ENCODE measurements around the gene MAST1.
A peak's percentile ranks its signal among the peaks of the same experiment; 100 is the strongest.
"Not testable (repeated sequence)": the region's sequence is repeated elsewhere in the genome, so short reads cannot be mapped to it uniquely, and the experiment has no call there.

MAST1 gene

GRCh38 chr19:12801466-12802266 lies 36.6 kb upstream of the MAST1 start, which contains the start of the genes PRDX2 and THSD8:
Gene PRDX2 (minus strand): TSS chr19:12801800. CDS start chr19:12801261, 539 bp downstream.
Gene THSD8 (plus strand): TSS chr19:12802069. CDS start chr19:12802072, 3 bp downstream.
- peak; percentile 82 to 86 for DNase-seq

- DNase-seq = no peak
Measured at GRCh38 chr19:12802267-12803106, 35.8 kb upstream of the MAST1 start.

GRCh38 chr19:12804051-12804450 lies 34.3 kb upstream of the MAST1 start:
- DNase-seq = no peak

GRCh38 chr19:12806242-12807081 lies 31.9 kb upstream of the MAST1 start, which contains the start of gene RNASEH2A:
Gene RNASEH2A (plus strand): TSS chr19:12806584. CDS start chr19:12806674, 90 bp downstream.
- peak; percentile 91 to 94 for DNase-seq

GRCh38 chr19:12815088-12815487 lies 23.2 kb upstream of the MAST1 start:
- DNase-seq = no peak

- not testable (repeated sequence) for DNase-seq
Measured at GRCh38 chr19:12817188-12817587, 21.1 kb upstream of the MAST1 start.

GRCh38 chr19:12817810-12818209 lies 20.5 kb upstream of the MAST1 start:
- not testable (repeated sequence) for DNase-seq

GRCh38 chr19:12821761-12822160 lies 16.6 kb upstream of the MAST1 start:
- DNase-seq = no peak

GRCh38 chr19:12825254-12826131 lies 12.8 kb upstream of the MAST1 start:
- DNase-seq = peak; percentile 61 to 65

GRCh38 chr19:12828494-12828893 lies 9.8 kb upstream of the MAST1 start:
- DNase-seq = peak; percentile 61 to 72

GRCh38 chr19:12833418-12833737 lies 4.9 kb upstream of the MAST1 start:
- DNase-seq = peak in 1 of 2 experiments; percentile 30

- DNase-seq = peak; percentile 43 to 57
Measured at GRCh38 chr19:12833738-12834565, 4.4 kb upstream of the MAST1 start.

GRCh38 chr19:12834566-12834943 lies 3.8 kb upstream of the MAST1 start, which contains the start of gene RTBDN:
Gene RTBDN (minus strand): TSS chr19:12834579. CDS start chr19:12829979, 4,600 bp downstream.
- DNase-seq = peak; percentile 34 to 35

- DNase-seq = peak; percentile 56 to 61
Measured at GRCh38 chr19:12834976-12835757, 3.1 kb upstream of the MAST1 start.

GRCh38 chr19:12836529-12836863 lies 1.8 kb upstream of the MAST1 start:
- no peak for DNase-seq

GRCh38 chr19:12837225-12837624 lies 1.1 kb upstream of the MAST1 start:
- DNase-seq = peak in 1 of 2 experiments; percentile 24

GRCh38 chr19:12838886-12839756 lies 806 bp downstream of the MAST1 start:
- DNase-seq = peak; percentile 33 to 43

Data from activated T-cell treated with anti-CD3 and anti-CD28 coated beads, Interleukin-2, amount 50 U/mL, for 48 hours (primary cell).